HuH-7.5 (cell line): Measurements from ENCODE around the gene RHOD.

Experiments used
- DNase-seq: peaks from one replicate; pipeline ENCODE4 v3.0.0; 2011; ENCODE audit warnings: low spot score

Gene RHOD

GRCh38 chr11:67117672-67118180 is 61.1 kb downstream of the RHOD start:
- DNase-seq, result peak; percentile 93

- peak; percentile 97 for DNase-seq
Measured at GRCh38 chr11:67118181-67118766, 61.6 kb downstream of the RHOD start.

GRCh38 chr11:67118801-67119584 is 62.3 kb downstream of the RHOD start, which contains the start of gene KDM2A:
Gene KDM2A (plus strand): TSS chr11:67119263. CDS start chr11:67121317, 2,054 bp downstream.
- DNase-seq, result peak; percentile 100

- peak; percentile 94 for DNase-seq
Measured at GRCh38 chr11:67119585-67120391, 63.1 kb downstream of the RHOD start.

- DNase-seq, result no peak
Measured at GRCh38 chr11:67120456-67120855, 63.8 kb downstream of the RHOD start.

GRCh38 chr11:67120881-67121710 is 64.4 kb downstream of the RHOD start:
- DNase-seq, result no peak
